HEK293T (cell line): ENCODE results near the gene ABCD1.

Experiments
- ARNT ChIP-seq: fragments of 450-650 bp; IDR thresholded peaks from 2 replicates; pipeline ENCODE4 v1.6.1; 2017; ENCODE audit warnings: mild to moderate bottlenecking
- BHLHE40 ChIP-seq: fragments of 450-650 bp; IDR thresholded peaks from 2 replicates; pipeline ENCODE4 v1.6.1; 2016; ENCODE audit warnings: mild to moderate bottlenecking, moderate library complexity, borderline replicate concordance
- CTBP1 ChIP-seq: fragments of 450-650 bp; IDR thresholded peaks from 2 replicates; pipeline ENCODE4 v1.6.1; 2016; ENCODE audit warnings: borderline replicate concordance
- ELF4 ChIP-seq: fragments of 450-650 bp; IDR thresholded peaks from 2 replicates; pipeline ENCODE4 v1.6.1; 2017; ENCODE audit warnings: antibody characterized with exemption
- FOXK2 ChIP-seq: fragments of 450-650 bp; IDR thresholded peaks from 2 replicates; pipeline ENCODE4 v1.6.1; 2016; ENCODE audit warnings: mild to moderate bottlenecking
- FOXM1 ChIP-seq: fragments of 450-650 bp; IDR thresholded peaks from 2 replicates; pipeline ENCODE4 v1.6.1; 2017; ENCODE audit warnings: mild to moderate bottlenecking, borderline replicate concordance
- HDGF ChIP-seq: fragments of 450-650 bp; IDR thresholded peaks from 2 replicates; pipeline ENCODE4 v1.6.1; 2017; ENCODE audit warnings: antibody characterized with exemption, borderline replicate concordance
- L3MBTL2 ChIP-seq: fragments of 450-650 bp; conservative IDR thresholded peaks from 2 replicates; pipeline ENCODE4 v1.6.1; 2016; ENCODE audit warnings: mild to moderate bottlenecking
- LEF1 ChIP-seq: fragments of 450-650 bp; IDR thresholded peaks from 2 replicates; pipeline ENCODE4 v1.6.1; 2017; ENCODE audit warnings: mild to moderate bottlenecking, borderline replicate concordance
- NFRKB ChIP-seq: fragments of 450-650 bp; IDR thresholded peaks from 2 replicates; pipeline ENCODE4 v1.6.1; 2016; ENCODE audit warnings: mild to moderate bottlenecking, moderate library complexity
- SP1 ChIP-seq: fragments of 450-650 bp; IDR thresholded peaks from 2 replicates; pipeline ENCODE4 v1.6.1; 2017
- SUZ12 ChIP-seq: fragments of 450-650 bp; IDR thresholded peaks from 2 replicates; pipeline ENCODE4 v1.6.1; 2016; ENCODE audit warnings: mild to moderate bottlenecking
- TARDBP ChIP-seq: fragments of 450-650 bp; IDR thresholded peaks from 2 replicates; pipeline ENCODE4 v1.6.1; 2016
- ZNF384 ChIP-seq: fragments of 450-650 bp; IDR thresholded peaks from 2 replicates; pipeline ENCODE4 v1.6.1; 2016

- TF ChIP-seq FOXK2 (no peak), TARDBP (no peak), SP1 (no peak), CTBP1 (no peak), BHLHE40 (no peak), NFRKB (no peak), FOXM1 (no peak), ELF4 (no peak), L3MBTL2 (no peak), ZNF384 (no peak), LEF1 (no peak), HDGF (no peak), SUZ12 (no peak), ARNT (no peak)
These were observed 7.7 kb downstream of the ABCD1 start for GRCh38 chrX:153732401-153732800.
